DMS79 treated with DMSO at 0.1 percent for 48 hours (cell line): ENCODE results near the gene XAGE5.
"Not testable (repeated sequence)": the region's sequence is repeated elsewhere in the genome, so short reads cannot be mapped to it uniquely, and the experiment has no call there.

ENCODE experiments used
- DNase-seq: peaks from one replicate; lab custom pipeline; 2025; lab: John Stamatoyannopoulos, UW

Gene XAGE5, protein sequence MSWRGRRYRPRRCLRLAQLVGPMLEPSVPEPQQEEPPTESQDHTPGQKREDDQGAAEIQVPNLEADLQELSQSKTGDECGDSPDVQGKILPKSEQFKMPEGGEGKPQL

DNA sequence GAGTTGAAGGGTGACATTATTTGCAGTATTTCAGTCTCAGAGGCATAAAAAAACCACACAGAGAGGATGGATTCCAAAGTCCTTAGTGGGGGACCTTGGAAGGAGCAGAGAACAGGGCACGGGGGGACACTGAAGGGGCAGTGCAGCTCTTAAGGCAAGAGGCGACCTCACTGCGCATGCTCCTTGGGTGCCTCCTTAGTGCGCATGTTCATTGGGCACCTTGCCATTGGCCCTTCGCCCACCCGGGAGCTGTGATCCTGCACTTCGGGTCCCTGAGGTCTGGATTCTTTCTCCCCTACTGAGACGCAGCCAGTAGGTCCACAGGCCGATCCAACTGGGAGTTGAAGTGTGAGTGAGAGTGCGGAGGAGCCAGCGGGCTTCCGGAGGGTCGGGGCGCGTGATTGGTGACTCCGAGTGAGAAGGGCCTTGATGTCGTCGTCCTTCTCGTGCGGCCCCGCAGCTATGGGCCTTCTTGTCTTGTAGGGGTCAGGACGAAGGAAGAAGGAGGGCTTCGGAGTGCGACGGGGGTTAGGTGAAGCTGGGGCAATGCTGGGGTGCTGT lies at the start of gene XAGE5:
XAGE5 (plus strand) TSS at position 223 of the 561 bp plus-strand sequence. CDS start 1,280 bp downstream, outside the sequence.
- DNase-seq = no peak

DNA sequence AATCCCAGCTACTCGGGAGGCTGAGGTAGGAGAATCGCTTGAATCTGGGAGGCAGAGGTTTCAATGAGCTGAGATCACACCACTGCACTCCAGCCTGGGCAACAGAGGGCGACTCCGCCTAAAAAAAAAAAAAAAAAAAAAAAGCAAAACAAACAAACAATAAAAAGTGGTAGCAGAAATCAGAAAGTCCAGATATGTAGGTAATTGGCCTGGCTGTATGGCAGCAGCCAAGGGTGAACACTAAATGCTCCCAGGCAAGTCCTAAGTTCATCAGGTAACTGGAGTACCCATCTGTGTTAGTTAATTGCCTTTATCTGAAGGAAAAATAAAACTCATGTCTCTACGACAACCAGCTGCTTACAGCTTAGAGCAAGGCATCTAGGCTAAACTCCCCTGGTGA lies 45.1 kb upstream of the XAGE5 start:
- not testable (repeated sequence) for DNase-seq

DNA sequence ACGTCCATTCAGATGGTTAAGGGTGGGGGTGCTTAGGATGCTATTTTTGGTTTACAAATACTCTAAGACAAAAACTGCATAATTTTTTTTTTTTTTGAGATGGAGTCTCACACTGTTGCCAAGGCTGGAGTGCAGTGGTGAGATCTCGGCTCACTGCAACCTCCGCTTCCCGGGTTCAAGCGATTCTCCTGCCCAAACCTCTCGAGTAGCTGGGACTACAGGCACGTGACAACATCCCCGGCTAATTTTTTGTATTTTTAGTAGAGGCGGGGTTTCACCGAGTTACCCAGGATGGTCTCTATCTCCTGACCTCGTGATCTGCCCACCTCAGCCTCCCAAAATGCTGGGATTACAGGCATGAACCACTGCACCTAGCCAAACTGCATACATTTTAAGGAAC lies 37.6 kb upstream of the XAGE5 start:
- DNase-seq = not testable (repeated sequence)

DNA sequence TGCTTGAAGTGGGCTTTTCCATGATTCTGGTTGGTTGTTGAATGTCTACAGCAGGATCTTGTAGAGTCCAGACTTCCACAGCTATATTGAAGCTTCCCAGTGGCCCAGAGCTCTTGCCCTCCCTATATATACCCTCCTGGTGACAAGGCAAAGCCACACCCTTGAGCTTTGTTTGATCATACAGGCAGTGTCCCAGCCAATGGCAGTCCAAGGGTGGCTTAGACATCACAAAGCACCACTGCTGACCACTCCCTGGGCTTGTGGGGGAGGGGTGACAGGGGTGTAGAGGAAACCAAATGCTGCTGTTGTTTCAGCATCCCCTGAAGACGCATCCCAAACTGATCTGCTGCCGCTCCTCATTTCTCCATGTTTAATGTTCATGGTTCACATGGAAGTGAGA lies 13.8 kb upstream of the XAGE5 start, which contains the start of gene SPANXN5:
SPANXN5 (minus strand) TSS at position 101 of the 400 bp plus-strand sequence; CDS start at position 22, 79 bp downstream.
- DNase-seq = not testable (repeated sequence)

DNA sequence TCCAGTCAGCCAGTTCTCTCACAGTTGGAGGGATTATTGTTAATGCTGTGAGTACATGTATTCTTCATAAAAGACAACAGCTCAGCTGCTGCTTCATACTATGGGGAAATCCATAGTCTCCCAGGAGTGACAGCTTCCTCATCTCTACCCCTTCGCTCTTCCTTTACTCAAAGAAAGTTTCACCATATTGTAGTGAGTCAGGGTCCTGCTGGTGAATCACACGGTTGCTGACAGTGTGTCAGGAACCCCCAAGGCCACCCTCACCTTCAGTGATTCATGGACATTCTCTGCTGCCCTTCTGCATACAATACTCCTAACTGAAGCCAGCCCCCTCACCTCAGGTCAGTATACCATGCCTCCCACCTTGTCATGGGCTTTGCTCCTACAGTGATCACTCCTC lies 6.2 kb upstream of the XAGE5 start:
- DNase-seq = not testable (repeated sequence)

DNA sequence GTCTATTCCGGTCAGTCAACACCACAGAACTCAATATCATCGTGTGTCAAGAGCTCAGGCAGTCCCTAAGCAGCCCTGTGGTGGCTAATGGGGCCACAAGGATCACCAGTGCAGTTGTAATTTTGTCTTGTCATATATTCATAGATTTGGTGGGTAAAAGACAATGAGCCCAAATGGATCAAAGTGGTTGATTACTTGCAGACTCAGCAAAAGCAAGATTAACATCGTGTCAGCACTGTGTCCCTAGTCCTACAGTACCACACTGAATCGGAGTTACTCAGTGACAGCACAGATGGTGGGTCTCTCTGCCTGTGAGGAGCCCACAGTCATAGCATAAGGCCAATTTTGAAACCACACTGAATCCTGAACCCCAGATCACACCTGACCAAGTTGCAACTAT lies 8.7 kb downstream of the XAGE5 start:
- no peak for DNase-seq

DNA sequence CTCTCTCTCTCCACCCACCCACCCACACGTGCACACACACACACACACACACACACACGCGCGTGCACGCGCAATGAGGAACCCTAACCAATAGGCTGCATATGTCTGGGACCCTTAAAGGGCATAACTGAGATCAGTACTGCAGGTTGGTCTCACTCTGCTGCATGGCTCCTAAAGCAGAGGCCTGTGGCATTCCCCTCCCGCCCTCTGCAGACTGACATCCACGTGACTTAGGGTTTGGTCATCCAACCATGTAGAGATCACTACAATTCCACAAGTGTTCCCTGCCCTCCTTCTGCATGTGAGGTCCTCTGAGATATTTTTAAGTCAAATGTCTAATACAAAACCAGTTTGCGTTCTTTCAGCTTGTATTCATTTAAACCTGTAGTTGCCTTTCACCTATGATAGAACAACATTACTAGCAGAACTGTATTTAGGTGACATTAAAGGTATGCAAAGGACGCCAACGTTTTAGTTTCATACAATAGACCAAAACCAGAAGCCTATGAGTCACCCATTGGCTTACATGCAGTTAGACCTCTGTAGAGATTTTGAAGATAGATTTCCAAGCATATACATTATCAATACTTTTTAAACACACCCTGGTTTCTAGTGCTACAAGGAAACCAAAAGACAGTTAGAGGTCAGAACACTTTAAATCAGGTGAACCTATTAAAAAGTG lies 10.1 kb downstream of the XAGE5 start:
- no peak for DNase-seq

DNA sequence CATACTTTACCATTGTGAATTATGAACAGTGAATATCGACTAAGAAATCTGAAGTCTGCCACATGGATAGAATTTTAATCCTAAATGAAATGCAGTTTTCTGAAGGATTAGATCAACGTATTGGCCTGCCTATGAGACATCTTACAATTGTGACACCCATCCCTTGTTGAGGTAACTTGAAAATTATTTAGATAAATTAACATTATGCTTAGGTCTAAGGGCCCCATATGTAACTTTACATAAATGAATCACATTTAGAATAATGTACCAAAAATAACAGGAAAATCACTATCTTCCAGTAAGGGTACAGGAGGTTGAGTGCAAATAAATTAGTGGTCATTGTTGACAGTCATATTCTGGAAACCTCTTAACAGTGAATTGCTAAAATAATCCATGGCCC lies 13.5 kb downstream of the XAGE5 start:
- DNase-seq = no peak

DNA sequence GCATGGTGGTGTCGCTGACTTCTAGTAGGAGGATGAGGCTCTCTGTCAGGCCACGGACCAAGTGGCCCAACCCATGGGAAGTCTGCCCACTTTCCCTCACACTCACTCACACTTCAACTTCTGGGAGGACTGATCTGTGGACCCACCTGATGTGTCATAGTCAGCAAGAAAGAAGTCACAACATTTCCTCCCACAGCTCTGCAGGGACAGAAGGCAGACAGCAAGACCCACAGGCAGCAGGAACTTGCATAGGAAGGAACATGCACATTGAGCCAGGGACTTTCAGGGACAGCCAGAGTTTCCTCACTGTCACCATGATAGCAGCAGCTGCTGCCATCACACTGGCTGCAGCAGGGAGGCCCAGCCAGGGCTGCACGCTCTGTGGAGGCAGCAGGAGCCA lies 19.5 kb downstream of the XAGE5 start:
- no peak for DNase-seq

DNA sequence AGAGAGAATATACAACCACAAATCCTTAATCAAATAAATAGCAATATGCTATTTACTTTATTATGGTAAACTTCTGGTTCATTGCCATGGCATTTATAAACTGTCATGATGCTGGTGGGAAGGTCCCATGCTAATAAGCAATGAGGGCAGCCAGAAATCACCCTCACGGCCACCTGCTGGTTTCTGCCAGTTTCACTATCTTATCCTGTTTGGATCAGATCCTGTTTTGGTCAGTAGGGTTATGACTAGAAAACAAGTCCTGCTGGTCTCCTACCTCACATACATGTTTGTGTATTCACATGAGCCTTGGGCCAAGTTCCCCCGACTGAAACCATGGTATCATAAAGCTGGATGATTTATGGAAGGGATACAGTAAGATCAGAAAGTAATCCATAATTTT lies 28.1 kb downstream of the XAGE5 start:
- no peak for DNase-seq

DNA sequence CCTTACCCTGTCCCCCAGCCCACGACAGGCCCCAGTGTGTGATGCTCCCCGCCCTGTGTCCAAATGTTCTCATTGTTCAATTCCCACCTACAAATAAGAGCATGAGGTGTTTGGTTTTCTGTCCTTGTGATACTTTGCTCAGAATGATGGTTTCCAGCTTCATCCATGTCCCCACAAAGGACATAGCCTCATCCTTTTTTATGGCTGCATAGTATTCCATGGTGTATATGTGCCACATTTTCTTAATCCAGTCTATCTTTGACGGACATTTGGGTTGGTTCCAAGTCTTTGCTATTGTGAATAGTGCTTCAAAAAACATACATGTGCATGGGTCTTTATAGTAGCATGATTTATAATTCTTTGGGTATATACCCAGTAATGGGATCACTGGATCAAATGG lies 32.5 kb downstream of the XAGE5 start:
- not testable (repeated sequence) for DNase-seq

DNA sequence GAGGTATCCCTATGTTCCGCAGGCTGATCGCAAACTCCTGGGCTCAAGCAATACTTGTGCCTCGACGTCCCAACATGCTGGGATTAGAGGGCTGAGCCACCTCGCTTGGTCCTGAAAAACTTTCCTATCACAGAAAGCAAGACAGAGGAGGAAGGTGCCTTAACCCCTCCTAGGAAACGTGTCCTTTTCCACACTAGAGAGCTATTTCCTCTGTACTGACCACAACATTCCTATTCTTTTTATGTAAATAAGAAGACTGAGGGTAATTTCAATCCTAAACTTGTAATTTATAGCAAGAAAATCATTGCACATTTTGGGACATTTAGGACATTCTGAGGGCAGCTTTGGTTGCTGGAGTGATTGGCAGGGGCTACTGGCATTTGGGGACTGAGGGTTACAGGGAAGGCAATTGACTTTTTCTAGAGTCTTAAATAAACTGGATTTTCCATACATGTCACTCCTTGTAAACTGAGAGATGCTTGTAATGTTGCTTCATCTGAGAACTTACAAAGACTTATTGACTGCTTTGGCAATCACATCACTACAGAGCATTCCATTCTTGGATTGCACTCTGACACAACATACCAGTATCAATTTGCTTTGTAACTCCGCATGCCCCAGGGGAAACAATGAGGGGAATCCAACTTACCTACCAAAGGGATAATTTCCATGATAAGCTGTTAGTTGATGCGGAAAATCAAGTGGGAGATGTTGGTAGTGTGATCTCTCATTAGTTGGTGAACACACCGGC lies 41.2 kb downstream of the XAGE5 start:
- no peak for DNase-seq

DNA sequence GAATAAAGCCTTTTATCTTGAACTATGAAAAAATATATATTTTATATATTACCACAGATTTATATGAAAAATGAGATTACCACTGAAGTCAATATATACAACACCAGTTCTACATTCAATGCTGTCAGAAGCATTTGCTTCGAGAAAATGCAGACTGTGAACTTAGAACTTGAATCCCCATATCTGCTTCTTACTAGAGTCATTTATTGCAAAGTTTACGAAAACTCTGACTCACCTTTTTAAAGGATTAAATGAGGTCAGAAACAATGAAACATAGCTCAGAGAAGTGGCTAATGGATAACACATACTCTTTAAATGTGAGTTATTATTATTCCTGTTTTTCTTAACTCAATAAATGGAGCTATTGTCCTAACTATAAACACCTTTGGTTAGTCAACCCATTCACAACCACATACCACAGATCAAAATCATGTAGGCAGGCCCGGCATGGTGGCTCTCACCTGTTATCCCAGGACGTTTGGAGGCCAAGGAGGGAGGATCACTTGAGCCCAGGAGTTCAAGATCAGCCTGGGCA lies 46.0 kb downstream of the XAGE5 start:
- not testable (repeated sequence) for DNase-seq

DNA sequence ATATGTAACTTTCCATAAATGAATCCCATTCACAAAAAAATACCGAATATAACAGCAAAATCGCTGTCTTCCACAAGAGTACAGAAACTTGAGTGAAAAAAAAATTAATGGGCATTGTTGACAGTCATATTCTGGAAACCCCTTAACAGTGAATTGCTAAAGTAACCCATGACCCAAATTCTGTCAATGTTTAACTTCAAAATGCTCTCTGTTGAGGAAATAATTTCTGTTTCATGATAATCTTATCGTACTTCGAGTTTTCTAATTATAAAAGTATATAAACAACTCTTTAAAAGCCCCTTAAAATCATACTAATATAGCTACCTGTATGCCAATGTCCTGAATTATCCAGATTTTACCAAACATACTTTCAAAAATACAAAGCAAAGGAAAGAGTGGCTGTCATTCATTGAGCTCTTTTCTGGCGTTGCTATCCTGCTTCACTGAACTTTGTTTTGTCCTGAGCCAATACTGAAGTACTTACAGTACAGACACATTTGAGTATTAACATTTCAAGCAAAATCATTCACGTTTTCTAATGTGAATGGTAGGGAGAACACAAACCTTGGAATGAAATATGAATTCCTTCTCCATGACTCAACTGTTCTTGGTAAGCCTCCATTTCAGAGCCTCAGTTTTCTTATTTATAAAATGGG lies 54.4 kb downstream of the XAGE5 start:
- DNase-seq = no peak
